CD4-positive, CD25-positive, alpha-beta regulatory T cell (primary cell): ENCODE measurements around the gene CLEC19A. TPM values are rescaled to one million over a fixed set of nuclear protein-coding genes. Genes with fewer than 3 reads are reported as not detected.
"Not testable (repeated sequence)": the region's sequence is repeated elsewhere in the genome, so short reads cannot be mapped to it uniquely, and the experiment has no call there.

ENCODE experiments used
- ATAC-seq, 2 donors: fragments of 150-1000 bp; cut with Tn5 transposase; one replicate each; pipeline ENCODE4 v1.10.0; 2021; ENCODE audit warnings: low read depth in 2 of 2, moderate number of reproducible peaks in 2 of 2, moderate library complexity in 1 of 2
- DNase-seq, 3 donors: peaks; one replicate each; pipeline versions ENCODE4 v3.0.0 to v3.0.0-alpha.2; 2012 to 2022; ENCODE audit warnings: mixed read lengths in 1 of 3
- H3K27ac ChIP-seq: one replicate; pipeline ENCODE4 v1.7.0; 2013; ENCODE audit warnings: mild to moderate bottlenecking, low read length; ENCODE audit not compliant: insufficient read depth, poor library complexity, severe bottlenecking
- H3K27me3 ChIP-seq: one replicate; pipeline ENCODE4 v1.7.0; 2013; ENCODE audit warnings: low read length; ENCODE audit not compliant: control insufficient read depth, insufficient read depth
- H3K36me3 ChIP-seq: one replicate; pipeline ENCODE4 v1.7.0; 2013; ENCODE audit warnings: mild to moderate bottlenecking, low read length, moderate library complexity; ENCODE audit not compliant: control insufficient read depth, insufficient read depth
- H3K4me1 ChIP-seq: 2 replicates; pipeline ENCODE4 v1.7.0; 2013; ENCODE audit warnings: mild to moderate bottlenecking, low read length; ENCODE audit not compliant: insufficient read depth, control insufficient read depth, poor library complexity, severe bottlenecking
- H3K4me3 ChIP-seq: one replicate; pipeline ENCODE4 v1.7.0; 2013; ENCODE audit warnings: low read depth, mild to moderate bottlenecking, low read length, moderate library complexity
- H3K9me3 ChIP-seq, 2 experiments: 1 replicate in 1 of 2; 2 replicates in 1 of 2; pipeline ENCODE4 v1.7.0; 2013; ENCODE audit warnings: low read length in 2 of 2, mild to moderate bottlenecking in 1 of 2, moderate library complexity in 1 of 2; ENCODE audit not compliant: control insufficient read depth in 2 of 2
- H3K27ac Mint-ChIP-seq, 3 donors: one replicate each; pipeline ENCODE4 v1.8.0; 2020 to 2022; ENCODE audit warnings: mild to moderate bottlenecking in 3 of 3, mixed read lengths in 3 of 3, moderate library complexity in 2 of 3
- H3K27me3 Mint-ChIP-seq: one replicate; pipeline ENCODE4 v1.8.0; 2022; ENCODE audit warnings: mild to moderate bottlenecking, mixed read lengths
- H3K36me3 Mint-ChIP-seq: one replicate; pipeline ENCODE4 v1.8.0; 2020; ENCODE audit warnings: mixed read lengths
- H3K4me1 Mint-ChIP-seq, 4 donors: one replicate each; pipeline ENCODE4 v1.8.0; 2020 to 2022; ENCODE audit warnings: mixed read lengths in 4 of 4, mild to moderate bottlenecking in 1 of 4
- H3K4me3 Mint-ChIP-seq, 4 donors: one replicate each; pipeline ENCODE4 v1.8.0; 2020 to 2022; ENCODE audit warnings: mild to moderate bottlenecking in 4 of 4, mixed read lengths in 4 of 4, moderate library complexity in 3 of 4
- H3K9me3 Mint-ChIP-seq, 7 donors: one replicate each; pipeline ENCODE4 v1.8.0; 2020 to 2022; ENCODE audit warnings: mixed read lengths in 7 of 7, mild to moderate bottlenecking in 3 of 7, moderate library complexity in 2 of 7
- polyA plus RNA-seq, 4 donors: library from polyadenylated mRNA; unstranded; fragments of 300-500 nt; fragmentation: Illumina TruSeq; gene quantifications; one replicate each; pipeline ENCODE4 v1.2.3, GENCODE V29; 2021
- total RNA-seq: library from RNA; stranded (reverse); gene quantifications from one replicate; pipeline ENCODE4 v1.2.3, GENCODE V29; 2022

The CLEC19A gene
- total and polyA plus RNA-seq, 5 donors from 2014 or later = not detected

GRCh38 chr16:19308392-19308791, 22.9 kb downstream of the CLEC19A start:
- H3K27ac Mint-ChIP-seq = no peak overlapping the region
- no peak overlapping the region for H3K4me3 ChIP-seq
- peaks cover 0 to 2% (median 0%) of the 10 kb centered on the region in 7 donors for H3K9me3 Mint-ChIP-seq
- H3K27me3 Mint-ChIP-seq = peaks cover 4% of the 10 kb centered on the region
- H3K4me1 Mint-ChIP-seq = no peaks in the 10 kb centered on the region
- no peaks in the 10 kb centered on the region for H3K9me3 ChIP-seq
- ATAC-seq (no peak), DNase-seq (no peak)
- H3K4me3 Mint-ChIP-seq = no peak overlapping the region
- no peaks in the 10 kb centered on the region for H3K27me3 ChIP-seq
- no peaks in the 10 kb centered on the region for H3K36me3 Mint-ChIP-seq
- H3K36me3 ChIP-seq = no peaks in the 10 kb centered on the region
- H3K4me1 ChIP-seq = no peaks in the 10 kb centered on the region
- H3K27ac ChIP-seq = no peak overlapping the region

- ATAC-seq = no peak
- H3K9me3 Mint-ChIP-seq = peaks cover 0 to 2% (median 0%) of the 10 kb centered on the region in 7 donors
These were observed 23.6 kb downstream of the CLEC19A start for GRCh38 chr16:19309178-19309577.

GRCh38 chr16:19314718-19315425, 29.3 kb downstream of the CLEC19A start:
- no peaks in the 10 kb centered on the region for H3K27me3 ChIP-seq
- ATAC-seq (no peak), DNase-seq (no peak)
- H3K27me3 Mint-ChIP-seq = peaks cover 8% of the 10 kb centered on the region
- H3K9me3 ChIP-seq = no peaks in the 10 kb centered on the region
- H3K36me3 Mint-ChIP-seq = no peaks in the 10 kb centered on the region
- H3K4me1 ChIP-seq = no peaks in the 10 kb centered on the region
- no peaks in the 10 kb centered on the region for H3K4me1 Mint-ChIP-seq
- H3K9me3 Mint-ChIP-seq = peaks cover 0 to 4% (median 0%) of the 10 kb centered on the region in 7 donors
- no peak overlapping the region for H3K4me3 ChIP-seq
- H3K27ac Mint-ChIP-seq = no peak overlapping the region
- no peaks in the 10 kb centered on the region for H3K36me3 ChIP-seq
- H3K27ac ChIP-seq = no peak overlapping the region
- H3K4me3 Mint-ChIP-seq = no peak overlapping the region

More at GRCh38 chr16:19309178-19309577, 23.6 kb downstream of the CLEC19A start:
- Mint-ChIP-seq H3K36me3 (no peaks in the 10 kb centered on the region), H3K27me3 (peaks cover 4% of the 10 kb centered on the region), H3K4me1 (no peaks in the 10 kb centered on the region), H3K27ac (no peak overlapping the region), H3K4me3 (no peak overlapping the region)
- no peak overlapping the region for H3K27ac ChIP-seq
- no peaks in the 10 kb centered on the region for H3K36me3 ChIP-seq
- H3K9me3 ChIP-seq = no peaks in the 10 kb centered on the region
- no peak for DNase-seq
- H3K4me1 ChIP-seq = no peaks in the 10 kb centered on the region
- H3K27me3 ChIP-seq = no peaks in the 10 kb centered on the region
- no peak overlapping the region for H3K4me3 ChIP-seq

GRCh38 chr16:19315889-19316433, 30.4 kb downstream of the CLEC19A start:
- no peaks in the 10 kb centered on the region for H3K36me3 Mint-ChIP-seq
- DNase-seq = no peak

GRCh38 chr16:19316846-19317245, 31.3 kb downstream of the CLEC19A start:
- Mint-ChIP-seq H3K4me3 (no peak overlapping the region), H3K4me1 (no peaks in the 10 kb centered on the region), H3K36me3 (no peaks in the 10 kb centered on the region), H3K9me3 (peaks cover 0 to 4% (median 0%) of the 10 kb centered on the region in 7 donors), H3K27me3 (peaks cover 4% of the 10 kb centered on the region), H3K27ac (no peak overlapping the region)
- H3K4me1 ChIP-seq = no peaks in the 10 kb centered on the region
- H3K9me3 ChIP-seq = no peaks in the 10 kb centered on the region
- H3K27ac ChIP-seq = no peak overlapping the region
- ATAC-seq = no peak
- no peak for DNase-seq
- H3K36me3 ChIP-seq = no peaks in the 10 kb centered on the region
- no peaks in the 10 kb centered on the region for H3K27me3 ChIP-seq
- no peak overlapping the region for H3K4me3 ChIP-seq

More at GRCh38 chr16:19315889-19316433, 30.4 kb downstream of the CLEC19A start:
- H3K36me3 ChIP-seq = no peaks in the 10 kb centered on the region
- H3K27me3 ChIP-seq = no peaks in the 10 kb centered on the region
- no peaks in the 10 kb centered on the region for H3K4me1 Mint-ChIP-seq
- H3K9me3 ChIP-seq = no peaks in the 10 kb centered on the region
- H3K27ac Mint-ChIP-seq = no peak overlapping the region
- no peak overlapping the region for H3K4me3 Mint-ChIP-seq
- no peak for ATAC-seq
- no peak overlapping the region for H3K4me3 ChIP-seq
- H3K27me3 Mint-ChIP-seq = peaks cover 4% of the 10 kb centered on the region
- H3K9me3 Mint-ChIP-seq = peaks cover 0 to 4% (median 0%) of the 10 kb centered on the region in 7 donors
- H3K4me1 ChIP-seq = no peaks in the 10 kb centered on the region
- H3K27ac ChIP-seq = no peak overlapping the region

- H3K27ac Mint-ChIP-seq, ATAC-seq, H3K4me3 Mint-ChIP-seq, H3K36me3 ChIP-seq, H3K27me3 Mint-ChIP-seq, H3K4me3 ChIP-seq, H3K27me3 ChIP-seq, H3K27ac ChIP-seq, H3K4me1 Mint-ChIP-seq, H3K4me1 ChIP-seq, DNase-seq, H3K36me3 Mint-ChIP-seq, H3K9me3 ChIP-seq, H3K9me3 Mint-ChIP-seq: not testable (repeated sequence)
These were observed 35.7 kb downstream of the CLEC19A start for GRCh38 chr16:19321186-19321585.

- Mint-ChIP-seq H3K27me3 (no peaks in the 10 kb centered on the region), H3K27ac (no peak overlapping the region), H3K4me1 (no peaks in the 10 kb centered on the region), H3K36me3 (no peaks in the 10 kb centered on the region), H3K9me3 (peaks cover 0 to 2% (median 0%) of the 10 kb centered on the region in 7 donors), H3K4me3 (no peak overlapping the region)
- ATAC-seq (no peak), DNase-seq (no peak)
- H3K27ac ChIP-seq = no peak overlapping the region
- no peaks in the 10 kb centered on the region for H3K9me3 ChIP-seq
- no peaks in the 10 kb centered on the region for H3K4me1 ChIP-seq
- H3K27me3 ChIP-seq = no peaks in the 10 kb centered on the region
- H3K36me3 ChIP-seq = no peaks in the 10 kb centered on the region
- no peak overlapping the region for H3K4me3 ChIP-seq
These were observed 38.1 kb downstream of the CLEC19A start for GRCh38 chr16:19323596-19323995.

- Histone ChIP-seq H3K27me3 (no peaks in the 10 kb centered on the region), H3K9me3 (no peaks in the 10 kb centered on the region), H3K4me3 (no peak overlapping the region), H3K27ac (no peak overlapping the region), H3K4me1 (no peaks in the 10 kb centered on the region), H3K36me3 (no peaks in the 10 kb centered on the region)
- Mint-ChIP-seq H3K27ac (no peak overlapping the region), H3K4me1 (no peaks in the 10 kb centered on the region), H3K36me3 (no peaks in the 10 kb centered on the region), H3K9me3 (peaks cover 0 to 2% (median 0%) of the 10 kb centered on the region in 7 donors), H3K4me3 (no peak overlapping the region), H3K27me3 (no peaks in the 10 kb centered on the region)
- ATAC-seq (no peak), DNase-seq (no peak)
These were observed 42.8 kb downstream of the CLEC19A start for GRCh38 chr16:19328364-19328763.
